HEK293T (cell line): ENCODE results near the gene FAM53B.

ENCODE experiments used
- CTCF ChIA-PET: fragments of 350-600 bp; formaldehyde crosslinking; extraction: SDS; loops from one replicate; lab custom pipeline; 2021; ENCODE audit warnings: antibody characterized with exemption, inconsistent platforms; lab: Yijun Ruan, JAX
- POLR2A ChIA-PET: fragments of 350-600 bp; formaldehyde crosslinking; extraction: SDS; loops from one replicate; lab custom pipeline; 2020; ENCODE audit warnings: antibody characterized with exemption, inconsistent platforms; lab: Yijun Ruan, JAX
- DNase-seq: peaks from one replicate; pipeline ENCODE4 v3.0.0; 2012; ENCODE audit warnings: mixed read lengths; ENCODE audit errors: extremely low spot score
- ARNT ChIP-seq: fragments of 450-650 bp; IDR thresholded peaks from 2 replicates; pipeline ENCODE4 v1.6.1; 2017; ENCODE audit warnings: mild to moderate bottlenecking
- BHLHE40 ChIP-seq: fragments of 450-650 bp; IDR thresholded peaks from 2 replicates; pipeline ENCODE4 v1.6.1; 2016; ENCODE audit warnings: mild to moderate bottlenecking, moderate library complexity, borderline replicate concordance
- CTBP1 ChIP-seq: fragments of 450-650 bp; IDR thresholded peaks from 2 replicates; pipeline ENCODE4 v1.6.1; 2016; ENCODE audit warnings: borderline replicate concordance
- ELF4 ChIP-seq: fragments of 450-650 bp; IDR thresholded peaks from 2 replicates; pipeline ENCODE4 v1.6.1; 2017; ENCODE audit warnings: antibody characterized with exemption
- FOXA1 ChIP-seq: fragments of 450-650 bp; IDR thresholded peaks from 2 replicates; pipeline ENCODE4 v1.6.1; 2016; ENCODE audit warnings: mild to moderate bottlenecking
- FOXK2 ChIP-seq: fragments of 450-650 bp; IDR thresholded peaks from 2 replicates; pipeline ENCODE4 v1.6.1; 2016; ENCODE audit warnings: mild to moderate bottlenecking
- FOXM1 ChIP-seq: fragments of 450-650 bp; IDR thresholded peaks from 2 replicates; pipeline ENCODE4 v1.6.1; 2017; ENCODE audit warnings: mild to moderate bottlenecking, borderline replicate concordance
- HDGF ChIP-seq: fragments of 450-650 bp; IDR thresholded peaks from 2 replicates; pipeline ENCODE4 v1.6.1; 2017; ENCODE audit warnings: antibody characterized with exemption, borderline replicate concordance
- L3MBTL2 ChIP-seq: fragments of 450-650 bp; conservative IDR thresholded peaks from 2 replicates; pipeline ENCODE4 v1.6.1; 2016; ENCODE audit warnings: mild to moderate bottlenecking
- LEF1 ChIP-seq: fragments of 450-650 bp; IDR thresholded peaks from 2 replicates; pipeline ENCODE4 v1.6.1; 2017; ENCODE audit warnings: mild to moderate bottlenecking, borderline replicate concordance
- NFRKB ChIP-seq: fragments of 450-650 bp; IDR thresholded peaks from 2 replicates; pipeline ENCODE4 v1.6.1; 2016; ENCODE audit warnings: mild to moderate bottlenecking, moderate library complexity
- SP1 ChIP-seq: fragments of 450-650 bp; IDR thresholded peaks from 2 replicates; pipeline ENCODE4 v1.6.1; 2017
- SUZ12 ChIP-seq: fragments of 450-650 bp; IDR thresholded peaks from 2 replicates; pipeline ENCODE4 v1.6.1; 2016; ENCODE audit warnings: mild to moderate bottlenecking
- TARDBP ChIP-seq: fragments of 450-650 bp; IDR thresholded peaks from 2 replicates; pipeline ENCODE4 v1.6.1; 2016
- ZNF384 ChIP-seq: fragments of 450-650 bp; IDR thresholded peaks from 2 replicates; pipeline ENCODE4 v1.6.1; 2016
- TF ChIP-seq, protein P1 (sequence below): fragments of 450-650 bp; IDR thresholded peaks from 2 replicates; pipeline ENCODE4 v1.6.1; 2016

The FAM53B gene

DNA sequence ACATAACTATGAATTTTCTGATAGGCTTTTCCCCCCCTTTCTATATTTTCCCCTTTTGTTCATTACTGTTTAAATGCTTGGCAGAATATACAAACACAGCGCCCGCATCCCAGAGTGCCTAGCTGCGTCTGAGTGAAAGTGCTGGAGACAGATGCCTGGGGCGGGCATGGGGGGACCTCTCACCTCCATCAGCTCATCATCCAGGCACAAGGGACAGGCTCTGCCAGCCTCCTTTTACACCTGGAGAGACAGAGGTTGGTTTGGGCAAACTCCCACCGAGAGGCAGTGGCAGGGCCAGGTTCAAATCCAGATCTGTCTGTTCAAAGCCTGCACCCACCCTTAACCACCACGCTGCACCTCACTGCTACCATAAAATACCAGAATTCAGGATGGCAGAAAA is 104.5 kb downstream of the FAM53B start:
- ChIA-PET CTCF (no interaction called here), POLR2A (no interaction called here)
- DNase-seq = no peak
- no peak for TF ChIP-seq NFRKB
- no peak for TF ChIP-seq FOXK2
- TF ChIP-seq L3MBTL2 = no peak
- no peak for TF ChIP-seq TARDBP
- TF ChIP-seq HDGF = no peak
- TF ChIP-seq, protein P1, sequence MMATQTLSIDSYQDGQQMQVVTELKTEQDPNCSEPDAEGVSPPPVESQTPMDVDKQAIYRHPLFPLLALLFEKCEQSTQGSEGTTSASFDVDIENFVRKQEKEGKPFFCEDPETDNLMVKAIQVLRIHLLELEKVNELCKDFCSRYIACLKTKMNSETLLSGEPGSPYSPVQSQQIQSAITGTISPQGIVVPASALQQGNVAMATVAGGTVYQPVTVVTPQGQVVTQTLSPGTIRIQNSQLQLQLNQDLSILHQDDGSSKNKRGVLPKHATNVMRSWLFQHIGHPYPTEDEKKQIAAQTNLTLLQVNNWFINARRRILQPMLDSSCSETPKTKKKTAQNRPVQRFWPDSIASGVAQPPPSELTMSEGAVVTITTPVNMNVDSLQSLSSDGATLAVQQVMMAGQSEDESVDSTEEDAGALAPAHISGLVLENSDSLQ = no peak
- no peak for TF ChIP-seq ELF4
- no peak for TF ChIP-seq FOXM1
- no peak for TF ChIP-seq ZNF384
- no peak for TF ChIP-seq LEF1

DNA sequence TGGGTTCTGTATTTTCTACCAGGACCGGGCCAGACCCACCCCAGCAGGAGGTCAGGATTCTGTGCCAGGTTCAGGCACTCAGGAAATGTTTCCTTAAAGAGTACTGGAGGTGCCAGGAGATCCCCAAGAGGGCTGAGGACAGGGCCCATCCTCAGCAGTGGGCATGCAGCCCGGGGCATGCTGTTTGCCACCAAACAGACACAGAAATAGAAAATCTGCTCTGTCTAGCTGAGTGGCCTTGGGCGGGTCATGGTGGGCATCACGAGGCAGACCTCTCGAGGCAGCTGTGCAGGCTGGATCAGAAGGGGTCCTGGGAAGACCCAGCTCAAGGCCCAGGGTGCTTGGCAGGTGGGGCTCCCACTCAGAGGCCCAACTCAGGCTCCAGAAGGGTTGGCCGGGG is 105.0 kb downstream of the FAM53B start:
- CTCF ChIA-PET = no interaction called here
- POLR2A ChIA-PET = no interaction called here
- TF ChIP-seq HDGF = no peak
- TF ChIP-seq, protein P1 = no peak
- TF ChIP-seq FOXA1 = no peak
- TF ChIP-seq LEF1 = no peak
- TF ChIP-seq ARNT = no peak
- TF ChIP-seq FOXM1 = no peak
- no peak for TF ChIP-seq SUZ12
- no peak for TF ChIP-seq L3MBTL2
- no peak for TF ChIP-seq SP1
- no peak for TF ChIP-seq CTBP1
- TF ChIP-seq FOXK2 = no peak
- TF ChIP-seq TARDBP = no peak
- no peak for DNase-seq

DNA sequence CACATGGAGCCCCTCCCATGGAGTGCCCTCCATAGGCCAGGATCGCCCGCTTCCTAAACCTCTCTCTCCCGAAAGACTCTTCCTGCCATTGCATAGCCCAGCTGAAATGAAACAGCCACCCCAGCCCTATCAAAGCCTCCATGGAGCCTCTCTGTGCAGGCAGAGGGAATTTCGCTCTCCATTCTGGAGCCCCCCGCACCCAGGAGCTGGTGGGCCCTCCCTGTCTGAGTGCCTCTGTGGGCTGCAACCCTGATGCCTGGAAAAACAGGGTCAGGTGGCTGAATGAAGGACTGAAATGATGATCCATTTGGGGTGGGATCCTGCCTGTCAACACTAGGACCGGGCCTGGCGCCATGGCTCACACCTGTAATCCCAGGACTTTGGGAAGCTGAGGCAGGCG is 106.4 kb downstream of the FAM53B start:
- ChIA-PET POLR2A (no interaction called here), CTCF (no interaction called here)
- TF ChIP-seq ZNF384 (no peak), BHLHE40 (no peak), FOXA1 (no peak), SP1 (no peak), ARNT (no peak), FOXK2 (no peak), TARDBP (no peak), CTBP1 (no peak), FOXM1 (no peak), ELF4 (no peak), L3MBTL2 (no peak), SUZ12 (no peak), HDGF (no peak), LEF1 (no peak), NFRKB (no peak)
- TF ChIP-seq, protein P1 = no peak
- no peak for DNase-seq

DNA sequence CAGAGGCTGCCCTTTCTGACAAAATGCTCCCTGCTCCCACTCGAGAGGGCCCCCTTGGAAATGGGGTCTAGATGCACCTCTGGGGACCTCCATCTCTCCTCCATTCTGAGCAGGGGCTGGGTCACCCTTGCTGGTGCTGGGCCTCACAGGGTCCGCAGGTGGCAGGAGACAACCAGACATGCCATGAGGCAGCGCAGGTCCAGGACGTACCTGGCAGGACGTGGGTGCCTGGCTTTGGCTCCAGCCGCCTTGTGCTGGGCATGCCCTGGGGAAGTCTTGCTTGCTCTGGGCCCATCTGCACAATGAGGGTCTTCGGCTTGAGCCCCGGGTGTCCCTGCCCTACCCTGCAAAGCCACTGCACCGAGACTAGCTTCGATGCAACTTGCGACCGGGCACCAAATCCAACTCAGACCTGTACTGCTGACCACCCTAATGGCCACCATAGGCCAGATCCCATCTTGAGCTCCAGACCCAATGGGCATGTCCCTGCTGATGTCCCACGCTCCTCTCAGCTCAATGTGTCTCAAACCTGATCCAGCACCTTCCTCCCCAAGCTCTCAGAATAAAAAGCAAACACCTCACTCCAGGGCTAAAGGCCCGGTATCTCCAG is 107.0 kb downstream of the FAM53B start:
- DNase-seq = no peak
- CTCF ChIA-PET = interaction anchor here (0.6 kb wide), 1 partner anchor 10 kb away, joined by 3 read pairs; no protein-coding TSS in a partner anchor
- TF ChIP-seq ELF4 (no peak), FOXA1 (no peak), FOXK2 (no peak), CTBP1 (no peak), L3MBTL2 (no peak), NFRKB (no peak), BHLHE40 (no peak), SUZ12 (no peak), ARNT (no peak), HDGF (no peak)
- TF ChIP-seq, protein P1 = no peak
- POLR2A ChIA-PET = no interaction called here

DNA sequence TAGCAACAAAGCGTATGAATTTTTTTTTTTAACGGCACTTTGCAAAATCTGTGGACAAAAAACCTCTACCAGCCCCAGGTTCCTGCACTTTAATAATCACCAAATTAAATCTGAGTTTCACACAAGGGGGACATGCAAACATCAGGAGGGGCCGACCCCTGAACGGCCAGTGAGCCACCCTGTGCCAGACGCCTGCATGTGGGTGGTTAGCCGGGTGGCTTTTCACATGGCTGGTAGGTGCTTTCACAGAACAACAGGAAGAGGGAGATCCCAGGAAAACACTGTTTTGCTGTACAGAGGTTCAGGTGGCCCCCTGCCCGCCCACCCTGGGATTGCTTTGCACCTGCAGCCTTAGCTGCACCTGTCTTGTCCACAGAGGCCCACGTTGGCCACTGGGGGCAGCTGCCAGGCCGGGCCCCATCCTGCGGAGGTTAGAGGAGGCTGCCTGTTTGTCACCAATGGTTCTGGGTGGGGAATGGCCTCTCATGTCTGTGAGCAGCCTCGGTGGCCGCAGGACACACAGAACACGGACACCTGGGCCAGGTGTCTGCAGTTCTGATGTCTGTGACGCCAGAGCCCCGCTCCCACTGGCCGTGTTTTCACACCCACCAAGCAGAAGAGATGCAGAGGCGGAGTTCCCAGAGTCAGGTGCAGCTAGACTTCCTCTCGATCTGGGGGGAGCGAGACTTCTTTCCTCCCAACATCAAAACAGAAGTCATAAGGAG is 107.7 kb downstream of the FAM53B start:
- POLR2A ChIA-PET = no interaction called here
- no peak for DNase-seq
- TF ChIP-seq SUZ12 (no peak), ELF4 (no peak), FOXA1 (no peak), FOXK2 (no peak), LEF1 (no peak)
- TF ChIP-seq, protein P1 = no peak
- CTCF ChIA-PET = no interaction called here
